AG04450 (cell line): Measurements from ENCODE around the gene CASK. TPM values are rescaled to one million over a fixed set of nuclear protein-coding genes. Genes with fewer than 3 reads are reported as not detected.
A peak's percentile ranks its signal among the peaks of the same experiment; 100 is the strongest.

Source experiments
- CTCF ChIA-PET: fragments of 300-600, 350-600 bp; formaldehyde crosslinking; extraction: SDS; loops from one replicate; lab custom pipeline; 2022; ENCODE audit warnings: antibody characterized with exemption, inconsistent platforms; lab: Charles Lee
- POLR2A ChIA-PET: fragments of 350-600 bp; formaldehyde crosslinking; extraction: SDS; loops from one replicate; lab custom pipeline; 2021; ENCODE audit warnings: antibody characterized with exemption, inconsistent platforms; lab: Yijun Ruan, JAX
- DNase-seq: peaks from one replicate; pipeline ENCODE4 v3.0.0-alpha.2; 2011; ENCODE audit warnings: low read depth, low spot score
- H3K27ac ChIP-seq: one replicate; pipeline ENCODE4 v1.5.1; 2012; ENCODE audit warnings: low read depth, low read length, control low read depth
- H3K27me3 ChIP-seq: one replicate; pipeline ENCODE4 v1.6.0; 2012; ENCODE audit warnings: low read length; ENCODE audit not compliant: control insufficient read depth, insufficient read depth
- H3K4me3 ChIP-seq: 2 replicates; pipeline ENCODE4 v1.5.1; 2011; ENCODE audit warnings: mild to moderate bottlenecking, low read depth, low read length, control low read depth
- H3K9me3 ChIP-seq: 2 replicates; pipeline ENCODE4 v1.5.1; 2012; ENCODE audit warnings: low read length; ENCODE audit not compliant: control insufficient read depth, insufficient read depth
- polyA minus RNA-seq: library from RNA; depleted of rRNA, polyadenylated mRNA; stranded (reverse); fragments of >200 nt; gene quantifications from 2 replicates; pipeline ENCODE4 v1.2.3, GENCODE V29; 2011; rRNA and poly(A)+ RNA removed
- polyA plus RNA-seq: library from polyadenylated mRNA; depleted of rRNA; stranded (reverse); fragments of >200 nt; gene quantifications from 2 replicates; pipeline ENCODE4 v1.2.3, GENCODE V29; 2011; rRNA removed
- TF ChIP-seq, protein P1 (sequence below): IDR thresholded peaks from 2 replicates; pipeline ENCODE4 v1.5.1; 2011; ENCODE audit warnings: low read depth, low read length, control low read depth, inconsistent platforms

CASK gene, protein sequence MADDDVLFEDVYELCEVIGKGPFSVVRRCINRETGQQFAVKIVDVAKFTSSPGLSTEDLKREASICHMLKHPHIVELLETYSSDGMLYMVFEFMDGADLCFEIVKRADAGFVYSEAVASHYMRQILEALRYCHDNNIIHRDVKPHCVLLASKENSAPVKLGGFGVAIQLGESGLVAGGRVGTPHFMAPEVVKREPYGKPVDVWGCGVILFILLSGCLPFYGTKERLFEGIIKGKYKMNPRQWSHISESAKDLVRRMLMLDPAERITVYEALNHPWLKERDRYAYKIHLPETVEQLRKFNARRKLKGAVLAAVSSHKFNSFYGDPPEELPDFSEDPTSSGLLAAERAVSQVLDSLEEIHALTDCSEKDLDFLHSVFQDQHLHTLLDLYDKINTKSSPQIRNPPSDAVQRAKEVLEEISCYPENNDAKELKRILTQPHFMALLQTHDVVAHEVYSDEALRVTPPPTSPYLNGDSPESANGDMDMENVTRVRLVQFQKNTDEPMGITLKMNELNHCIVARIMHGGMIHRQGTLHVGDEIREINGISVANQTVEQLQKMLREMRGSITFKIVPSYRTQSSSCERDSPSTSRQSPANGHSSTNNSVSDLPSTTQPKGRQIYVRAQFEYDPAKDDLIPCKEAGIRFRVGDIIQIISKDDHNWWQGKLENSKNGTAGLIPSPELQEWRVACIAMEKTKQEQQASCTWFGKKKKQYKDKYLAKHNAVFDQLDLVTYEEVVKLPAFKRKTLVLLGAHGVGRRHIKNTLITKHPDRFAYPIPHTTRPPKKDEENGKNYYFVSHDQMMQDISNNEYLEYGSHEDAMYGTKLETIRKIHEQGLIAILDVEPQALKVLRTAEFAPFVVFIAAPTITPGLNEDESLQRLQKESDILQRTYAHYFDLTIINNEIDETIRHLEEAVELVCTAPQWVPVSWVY
- 20.5 and 30.0 TPM in 2 replicates for polyA plus RNA-seq
- 26.5 and 43.3 TPM in 2 replicates for polyA minus RNA-seq

DNA sequence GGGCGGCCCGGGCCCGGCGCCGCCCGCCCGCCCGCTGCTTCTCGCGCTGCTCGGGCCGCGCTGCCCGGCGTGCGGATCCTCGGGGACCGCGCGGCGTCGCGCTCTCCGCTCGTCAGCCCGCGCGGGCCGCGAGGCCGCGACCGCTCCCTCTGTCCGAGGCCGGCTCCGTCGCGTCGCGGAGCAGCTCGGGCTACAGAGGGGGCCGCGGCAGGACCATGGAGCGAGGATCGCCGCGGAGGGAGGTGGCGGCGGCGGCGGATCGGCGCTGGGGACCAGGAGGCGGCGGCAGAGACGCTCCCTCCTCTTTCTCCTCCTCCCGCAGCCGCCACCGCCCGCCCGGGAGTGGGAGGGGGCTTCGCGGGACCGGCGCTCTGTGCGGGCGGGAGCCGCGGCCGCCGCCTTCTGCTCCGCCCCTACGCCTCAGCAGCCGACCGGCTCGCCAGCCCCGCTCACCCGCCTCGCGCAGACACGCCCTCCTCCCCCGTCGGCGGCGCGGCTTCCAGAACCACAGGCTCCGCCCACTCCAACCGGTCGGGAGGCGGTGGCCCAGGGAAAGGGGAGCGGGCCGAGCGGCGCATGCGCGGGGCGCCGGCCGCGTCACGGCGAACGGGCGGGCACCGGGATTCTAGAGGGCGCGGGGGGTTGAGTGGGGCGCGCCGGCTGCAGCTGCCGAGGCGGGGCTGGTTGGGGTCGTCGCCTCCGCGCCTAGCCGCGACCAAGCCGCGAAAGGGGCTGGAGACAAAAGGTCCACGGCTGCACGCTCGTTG lies at the start of gene CASK:
Gene CASK, minus strand, starts transcription at position 344 of the 767 bp plus-strand sequence. CDS start 566 bp downstream, outside the sequence.
- Histone ChIP-seq H3K27ac (no peak within 1 kb of the TSS), H3K9me3 (no peaks in the 10 kb centered on the region), H3K27me3 (peaks cover 2% of the 10 kb centered on the region), H3K4me3 (peak within 1 kb of the TSS; percentile 74)
- TF ChIP-seq, protein P1, sequence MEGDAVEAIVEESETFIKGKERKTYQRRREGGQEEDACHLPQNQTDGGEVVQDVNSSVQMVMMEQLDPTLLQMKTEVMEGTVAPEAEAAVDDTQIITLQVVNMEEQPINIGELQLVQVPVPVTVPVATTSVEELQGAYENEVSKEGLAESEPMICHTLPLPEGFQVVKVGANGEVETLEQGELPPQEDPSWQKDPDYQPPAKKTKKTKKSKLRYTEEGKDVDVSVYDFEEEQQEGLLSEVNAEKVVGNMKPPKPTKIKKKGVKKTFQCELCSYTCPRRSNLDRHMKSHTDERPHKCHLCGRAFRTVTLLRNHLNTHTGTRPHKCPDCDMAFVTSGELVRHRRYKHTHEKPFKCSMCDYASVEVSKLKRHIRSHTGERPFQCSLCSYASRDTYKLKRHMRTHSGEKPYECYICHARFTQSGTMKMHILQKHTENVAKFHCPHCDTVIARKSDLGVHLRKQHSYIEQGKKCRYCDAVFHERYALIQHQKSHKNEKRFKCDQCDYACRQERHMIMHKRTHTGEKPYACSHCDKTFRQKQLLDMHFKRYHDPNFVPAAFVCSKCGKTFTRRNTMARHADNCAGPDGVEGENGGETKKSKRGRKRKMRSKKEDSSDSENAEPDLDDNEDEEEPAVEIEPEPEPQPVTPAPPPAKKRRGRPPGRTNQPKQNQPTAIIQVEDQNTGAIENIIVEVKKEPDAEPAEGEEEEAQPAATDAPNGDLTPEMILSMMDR = no peak
- CTCF ChIA-PET = interaction anchor here (1.8 kb wide), 1 partner anchor 125 kb away, joined by 5 read pairs; no protein-coding TSS in a partner anchor
- DNase-seq = peak; percentile 76
- POLR2A ChIA-PET = interaction anchor here (1.1 kb wide), 1 partner anchor 95 kb away, joined by 3 read pairs; no protein-coding TSS in a partner anchor

DNA sequence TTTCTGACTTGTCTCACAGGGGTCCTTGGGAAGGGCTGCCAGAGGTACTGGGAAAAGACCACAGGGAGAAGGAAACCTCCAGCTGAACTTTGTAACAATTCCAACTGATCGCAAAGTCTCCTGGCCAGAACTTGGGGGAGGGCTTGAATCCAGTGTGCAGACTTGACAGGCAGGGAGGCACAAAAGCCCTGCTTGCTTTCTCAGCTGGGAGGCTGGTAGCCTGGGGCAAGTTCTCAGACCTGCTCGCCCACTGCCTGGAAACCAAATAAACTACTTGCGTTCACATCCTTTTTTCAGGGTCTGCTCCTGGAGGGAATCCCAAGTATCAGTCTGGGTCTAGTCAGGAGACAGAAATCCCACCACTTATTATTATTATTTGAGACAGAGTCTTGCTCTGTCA lies 48.0 kb upstream of the CASK start:
- H3K27me3 ChIP-seq = no peaks in the 10 kb centered on the region
- TF ChIP-seq, protein P1 = no peak
- no peaks in the 10 kb centered on the region for H3K9me3 ChIP-seq
- ChIA-PET POLR2A (no interaction called here), CTCF (no interaction called here)
- H3K27ac ChIP-seq = no peak overlapping the region
- DNase-seq = no peak
- H3K4me3 ChIP-seq = no peak overlapping the region

DNA sequence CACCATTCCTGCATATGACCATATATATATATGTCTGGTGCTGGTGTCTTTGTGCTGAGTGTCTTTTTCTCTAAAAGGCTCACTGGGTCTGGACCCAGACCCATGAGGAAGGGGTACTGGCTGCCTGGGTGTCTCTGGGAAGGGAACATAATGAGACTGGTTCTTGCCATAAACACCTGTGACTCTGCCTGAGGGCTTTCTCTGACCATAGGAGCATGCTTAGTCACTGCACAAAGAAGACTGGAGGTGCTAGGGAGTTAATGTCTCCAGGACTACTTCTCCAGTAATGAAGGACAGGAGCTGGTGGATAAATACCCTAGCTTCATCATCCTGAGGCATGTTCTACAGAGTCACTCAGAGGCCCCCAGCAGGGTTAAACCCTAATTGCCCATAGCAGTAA lies 47.1 kb upstream of the CASK start:
- Histone ChIP-seq H3K27me3 (no peaks in the 10 kb centered on the region), H3K9me3 (no peaks in the 10 kb centered on the region), H3K27ac (no peak overlapping the region), H3K4me3 (no peak overlapping the region)
- TF ChIP-seq, protein P1 = no peak
- CTCF ChIA-PET = no interaction called here
- DNase-seq = no peak
- POLR2A ChIA-PET = no interaction called here

DNA sequence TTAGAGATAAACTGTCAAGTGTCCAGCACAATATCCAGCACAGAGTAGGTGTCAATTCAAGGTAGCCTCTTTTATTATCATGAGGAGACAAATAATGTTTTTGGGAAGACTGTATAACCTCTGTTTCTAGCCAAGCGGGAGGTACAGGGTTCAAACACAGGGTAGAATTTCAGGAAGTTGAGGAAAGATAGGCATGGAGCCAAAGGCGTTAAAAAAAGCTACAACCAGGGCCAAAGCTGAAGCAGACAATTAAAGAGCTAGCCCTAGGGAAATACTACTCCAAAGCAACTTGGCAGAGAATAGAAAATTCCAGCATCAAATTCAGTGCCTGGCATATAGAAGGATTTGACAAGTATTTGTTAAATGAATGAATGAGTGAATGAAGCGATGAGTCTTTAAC lies 40.0 kb upstream of the CASK start:
- no peaks in the 10 kb centered on the region for H3K9me3 ChIP-seq
- CTCF ChIA-PET = no interaction called here
- DNase-seq = no peak
- POLR2A ChIA-PET = no interaction called here
- TF ChIP-seq, protein P1 = no peak
- H3K4me3 ChIP-seq = no peak overlapping the region
- no peak overlapping the region for H3K27ac ChIP-seq
- H3K27me3 ChIP-seq = no peaks in the 10 kb centered on the region
